H54 (cell line): ENCODE measurements around the gene KRTAP10-4.

Experiments
- DNase-seq: peaks from one replicate; pipeline ENCODE4 v3.0.0; 2011; ENCODE audit warnings: low spot score, mixed read lengths; ENCODE audit not compliant: insufficient read length
- FAIRE-seq: peaks from 3 replicates; lab custom pipeline; 2011; peaks lifted over from hg19 to GRCh38; lab: Jason Lieb, UNC
- POLR2A ChIP-seq: IDR thresholded peaks from 2 replicates; pipeline ENCODE4 v1.6.1; 2011; ENCODE audit warnings: low read depth, mild to moderate bottlenecking, low read length

KRTAP10-4 gene

GRCh38 chr21:44531606-44532564 lies 41.6 kb upstream of the KRTAP10-4 start:
- DNase-seq (no peak), FAIRE-seq (no peak)
- no peak for TF ChIP-seq POLR2A

GRCh38 chr21:44532712-44533111 lies 40.8 kb upstream of the KRTAP10-4 start:
- DNase-seq (no peak), FAIRE-seq (no peak)
- no peak for TF ChIP-seq POLR2A

GRCh38 chr21:44533121-44533890 lies 40.2 kb upstream of the KRTAP10-4 start:
- FAIRE-seq = no peak
- no peak for DNase-seq
- TF ChIP-seq POLR2A = no peak

- FAIRE-seq (no peak), DNase-seq (no peak)
- no peak for TF ChIP-seq POLR2A
Observed at GRCh38 chr21:44533891-44534627, 39.5 kb upstream of the KRTAP10-4 start.

- TF ChIP-seq POLR2A = no peak
- no peak for DNase-seq
Observed at GRCh38 chr21:44534688-44535087, 38.8 kb upstream of the KRTAP10-4 start.

GRCh38 chr21:44535963-44536362 lies 37.6 kb upstream of the KRTAP10-4 start:
- DNase-seq = no peak
- TF ChIP-seq POLR2A = no peak
- no peak for FAIRE-seq

More at GRCh38 chr21:44534688-44535087, 38.8 kb upstream of the KRTAP10-4 start:
- no peak for FAIRE-seq

GRCh38 chr21:44537930-44538911 lies 35.3 kb upstream of the KRTAP10-4 start:
- DNase-seq (no peak), FAIRE-seq (no peak)
- no peak for TF ChIP-seq POLR2A

- DNase-seq = no peak
- no peak for FAIRE-seq
- TF ChIP-seq POLR2A = no peak
Observed at GRCh38 chr21:44539046-44539445, 34.5 kb upstream of the KRTAP10-4 start.

- TF ChIP-seq POLR2A = no peak
Observed at GRCh38 chr21:44539991-44540666, 33.4 kb upstream of the KRTAP10-4 start, which contains the start of gene KRTAP10-1. KRTAP10-1 (minus strand) TSS chr21:44540195; CDS start chr21:44540150, 45 bp downstream.

GRCh38 chr21:44540741-44541288 lies 32.7 kb upstream of the KRTAP10-4 start:
- DNase-seq (no peak), FAIRE-seq (no peak)
- no peak for TF ChIP-seq POLR2A

More at GRCh38 chr21:44539991-44540666, 33.4 kb upstream of the KRTAP10-4 start, which contains the start of gene KRTAP10-1:
- FAIRE-seq (no peak), DNase-seq (no peak)

GRCh38 chr21:44542716-44543115 lies 30.8 kb upstream of the KRTAP10-4 start:
- TF ChIP-seq POLR2A = no peak
- no peak for DNase-seq
- no peak for FAIRE-seq
